Inflammatory macrophage (primary cell): ENCODE measurements around the gene ALDOB.
A peak's percentile ranks its signal among the peaks of the same experiment; 100 is the strongest.

Experiments used
- DNase-seq, 2 donors: peaks; one replicate each; pipeline ENCODE4 v3.0.0-alpha.2; 2020 to 2022

ALDOB gene

DNA sequence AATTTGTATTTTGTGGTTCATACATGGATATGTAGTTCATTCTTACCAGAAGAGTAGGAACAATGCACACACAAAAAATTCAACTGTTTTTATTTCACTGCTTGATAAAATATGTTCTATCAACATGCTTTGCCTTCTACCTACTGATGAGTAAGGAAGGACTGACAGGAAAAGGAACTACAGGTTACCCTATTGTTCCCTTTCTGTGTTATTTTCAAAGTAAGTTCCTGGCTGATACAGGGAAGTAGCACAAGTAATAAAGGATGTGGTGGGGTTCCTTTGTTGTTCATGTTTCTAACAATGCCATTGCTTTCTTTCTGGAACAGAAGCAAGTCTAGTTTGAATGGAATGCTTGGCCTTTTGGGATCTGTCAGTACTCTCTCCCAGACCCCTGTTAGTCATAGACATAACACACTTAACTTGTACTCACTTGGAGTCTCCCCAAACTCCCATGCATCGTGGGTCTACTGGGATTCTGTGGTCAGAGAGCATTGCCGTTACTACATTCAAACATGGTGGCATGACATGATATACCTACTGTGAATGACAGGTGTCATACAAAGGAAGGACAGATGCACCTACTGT, 20.2 kb upstream of the ALDOB start:
- DNase-seq: no peak

DNA sequence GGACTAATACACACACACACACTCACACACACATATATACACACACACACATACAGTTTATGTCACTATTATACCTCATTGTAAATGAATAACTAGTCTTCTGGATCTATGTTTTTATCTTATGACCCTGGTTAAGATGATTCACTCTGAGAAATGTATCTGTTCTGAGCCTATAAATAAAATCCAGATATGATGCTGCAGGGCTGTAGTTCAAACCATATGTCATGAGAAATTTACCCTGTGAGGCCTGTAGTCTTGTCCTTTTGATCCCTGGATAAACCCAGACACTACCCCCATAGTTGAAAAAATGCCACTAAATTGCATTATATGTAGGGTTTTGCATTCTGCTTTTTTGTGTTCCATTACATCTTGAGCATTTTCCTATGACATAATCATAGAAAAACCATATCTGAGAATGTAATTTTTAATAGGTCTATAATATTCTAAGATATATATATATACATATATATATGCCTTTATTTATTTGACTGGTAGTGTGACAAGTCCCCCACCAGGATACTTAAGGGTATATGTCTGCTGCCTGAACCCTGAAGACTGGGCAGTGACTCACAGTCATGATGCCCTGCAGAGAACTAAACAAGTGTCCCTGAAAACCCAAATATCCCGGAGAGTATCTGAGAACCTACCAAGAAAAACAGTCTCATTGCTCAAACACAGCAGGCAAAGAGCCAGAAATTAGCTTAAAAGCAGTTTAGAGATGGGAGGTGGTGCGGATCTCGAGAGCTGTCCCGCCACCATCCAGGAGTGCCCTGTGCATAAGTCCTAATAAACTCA, 18.4 kb upstream of the ALDOB start:
- no peak for DNase-seq

DNA sequence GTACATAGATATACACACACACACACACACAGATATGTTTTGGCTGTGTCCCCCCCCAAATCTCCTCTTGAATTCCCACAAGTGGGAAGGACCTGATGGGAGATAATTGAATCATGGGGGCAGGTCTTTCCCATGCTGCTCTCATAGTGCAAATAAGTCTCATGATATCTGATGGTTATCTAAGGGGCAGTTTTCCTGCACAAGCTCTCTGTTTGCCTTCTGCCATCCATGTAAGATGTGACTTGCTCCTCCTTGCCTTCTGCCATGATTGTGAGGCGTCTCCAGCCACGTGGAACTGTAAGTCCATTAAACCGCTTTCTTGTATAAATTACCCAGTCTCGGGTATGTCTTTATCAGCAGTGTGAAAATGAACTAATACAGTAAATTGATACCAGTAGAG, 15.9 kb upstream of the ALDOB start:
- DNase-seq: no peak

DNA sequence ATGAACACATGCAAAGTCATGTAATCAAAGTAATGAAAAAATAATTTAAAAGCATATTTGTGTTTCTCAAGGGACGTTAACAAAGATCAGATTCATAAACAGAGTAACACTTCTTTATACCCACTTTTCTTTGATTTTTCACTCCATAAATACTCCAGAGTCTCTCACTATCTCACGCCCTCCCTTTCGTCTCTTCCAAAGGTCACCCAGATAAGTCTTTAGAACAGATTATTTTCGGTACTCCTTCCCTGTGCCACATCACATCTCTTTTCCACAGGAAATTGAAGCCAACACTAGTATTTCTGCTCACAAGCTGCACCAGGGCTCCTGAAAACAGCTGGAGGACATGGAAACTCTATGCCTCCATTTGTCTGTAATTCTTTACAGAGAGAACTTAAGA, 15.4 kb upstream of the ALDOB start:
- no peak for DNase-seq

DNA sequence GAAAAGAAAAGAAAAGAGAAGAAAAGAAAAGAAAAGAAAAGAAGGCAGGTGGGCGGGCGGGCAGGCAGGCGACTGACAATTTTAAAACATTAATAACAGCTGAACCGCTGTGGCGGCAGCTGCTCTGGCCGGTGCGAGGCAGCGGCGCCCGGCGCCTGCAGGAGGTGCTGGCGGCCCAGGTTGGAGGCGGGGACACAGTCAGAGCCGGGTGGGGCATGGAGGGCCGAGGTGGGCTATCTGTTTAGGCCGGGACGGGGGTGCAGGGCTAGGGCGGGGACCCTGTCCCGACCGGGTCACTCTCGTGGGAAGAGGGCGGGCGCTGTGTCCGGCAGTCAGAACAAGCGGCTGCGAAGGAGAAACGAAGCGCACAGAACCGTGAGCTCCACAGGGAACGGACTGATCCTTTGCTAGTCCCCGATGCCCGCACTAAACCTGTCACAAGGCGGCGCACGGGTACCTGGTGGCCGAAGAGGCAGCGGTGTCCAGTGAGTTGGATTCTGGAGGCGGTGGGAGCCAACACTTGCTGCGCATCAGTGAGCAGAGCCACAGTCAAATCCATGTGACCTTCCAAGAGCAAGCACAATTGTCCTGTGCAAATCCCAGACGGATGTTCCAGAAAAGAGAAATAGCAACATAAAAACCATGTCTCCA, 13.6 kb upstream of the ALDOB start:
- peak; percentile 16 to 48 for DNase-seq

DNA sequence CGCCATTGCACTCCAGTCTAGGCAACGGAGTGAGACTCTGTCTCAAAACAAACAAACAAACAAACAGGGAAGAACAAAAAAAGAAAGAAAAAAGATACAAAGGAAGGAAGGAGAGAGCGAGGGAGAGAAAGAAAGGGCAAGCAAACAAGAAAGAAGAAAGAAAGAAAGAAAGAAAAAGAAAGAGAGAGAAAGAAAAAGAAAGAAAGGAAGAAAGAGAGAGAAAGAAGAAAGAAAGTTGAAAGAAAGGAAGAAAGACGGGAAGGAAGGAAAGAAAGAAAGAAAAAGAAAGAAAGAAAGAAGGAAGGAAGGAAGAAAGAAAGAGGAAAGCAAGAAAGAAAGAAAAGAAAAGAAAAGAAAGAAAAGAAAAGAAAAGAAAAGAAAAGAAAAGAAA, 13.1 kb upstream of the ALDOB start:
- DNase-seq: no peak

DNA sequence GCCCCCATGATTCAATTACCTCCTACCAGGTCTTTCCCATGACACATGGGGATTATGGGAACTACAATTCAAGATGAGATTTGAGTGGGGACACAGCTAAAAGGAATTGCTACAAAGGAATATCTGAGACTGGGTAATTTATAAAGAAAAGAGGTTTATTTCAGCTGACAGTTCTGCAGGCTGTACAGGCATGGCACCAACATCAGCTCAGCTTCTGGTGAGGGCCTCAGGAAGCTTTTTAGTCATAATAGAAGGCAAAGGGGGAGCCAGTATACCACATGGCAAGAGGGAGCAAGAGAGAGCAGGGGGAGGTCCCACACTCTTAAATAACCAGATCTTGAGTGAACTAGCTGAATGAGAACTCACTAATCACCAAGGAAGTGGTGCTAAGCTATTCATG, 11.2 kb upstream of the ALDOB start:
- no peak for DNase-seq

DNA sequence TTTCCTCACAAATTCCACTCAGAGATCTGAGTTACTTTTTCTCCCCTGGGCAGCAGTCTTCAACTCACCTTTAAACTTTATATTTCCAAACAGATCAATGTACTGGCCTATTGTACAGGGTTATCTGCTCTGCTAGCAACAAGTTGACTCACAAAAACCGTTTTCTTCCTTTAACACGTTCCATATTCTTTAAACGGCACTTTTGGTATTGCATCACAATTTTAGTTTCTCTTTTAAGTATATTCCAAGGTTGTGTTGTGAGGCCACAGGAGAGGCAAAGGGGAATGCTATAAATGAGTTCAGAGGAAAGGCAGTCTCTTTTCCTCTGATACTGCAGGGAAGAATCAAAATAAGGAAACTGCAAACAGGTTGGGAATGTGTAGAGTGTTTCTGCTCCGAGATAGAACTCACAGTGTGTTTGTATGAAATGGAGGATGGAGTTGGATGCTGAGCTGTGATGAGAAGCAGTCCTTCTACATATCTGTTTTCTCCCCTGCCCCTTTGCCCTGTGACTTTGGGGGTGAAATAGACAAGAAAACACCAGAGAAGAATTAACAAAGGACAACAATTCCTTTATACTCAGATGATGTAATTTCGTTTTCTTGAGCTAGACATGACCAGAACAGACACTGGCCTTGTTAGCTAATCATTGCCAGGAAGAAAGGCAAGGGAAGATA, 9.9 kb upstream of the ALDOB start:
- DNase-seq: no peak

DNA sequence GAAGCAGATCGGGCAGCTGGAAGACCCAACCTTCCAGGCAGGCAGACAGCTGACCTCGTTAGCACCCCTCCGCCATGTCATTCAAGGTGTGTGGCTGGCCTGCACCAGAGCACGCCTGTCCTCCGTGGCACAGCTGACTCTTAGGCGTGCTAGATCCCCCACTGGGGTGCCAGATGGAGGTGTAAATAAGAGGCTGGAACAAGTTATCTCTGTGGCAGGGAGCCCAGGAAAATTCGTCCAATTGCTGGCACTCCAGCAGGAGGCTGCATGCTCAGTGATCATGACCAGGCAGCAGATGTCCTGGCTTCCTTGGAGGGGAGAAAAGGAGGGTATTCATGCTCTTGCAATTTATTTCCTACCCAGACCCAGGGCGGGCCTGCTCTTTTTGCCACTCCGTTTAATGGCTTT, 7.8 kb upstream of the ALDOB start:
- no peak for DNase-seq

DNA sequence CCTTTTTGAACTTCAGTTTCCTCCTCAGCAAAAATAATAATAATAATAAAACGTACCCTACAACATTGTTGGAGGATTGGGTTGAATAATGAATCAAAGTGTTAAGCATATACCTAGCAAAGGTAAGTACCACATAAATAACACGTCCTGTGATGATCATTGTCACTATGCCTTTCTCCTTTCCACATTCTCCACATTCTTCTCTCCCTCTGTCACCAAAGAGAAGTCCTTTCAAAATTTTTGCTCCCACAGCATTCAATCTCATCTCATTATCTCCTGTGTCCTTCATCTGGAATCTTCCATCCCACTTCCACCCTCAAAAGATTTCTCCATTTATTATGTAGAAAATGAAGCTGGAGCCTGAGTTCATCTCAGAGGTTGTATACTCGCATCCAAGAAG, 7.2 kb upstream of the ALDOB start:
- no peak for DNase-seq

DNA sequence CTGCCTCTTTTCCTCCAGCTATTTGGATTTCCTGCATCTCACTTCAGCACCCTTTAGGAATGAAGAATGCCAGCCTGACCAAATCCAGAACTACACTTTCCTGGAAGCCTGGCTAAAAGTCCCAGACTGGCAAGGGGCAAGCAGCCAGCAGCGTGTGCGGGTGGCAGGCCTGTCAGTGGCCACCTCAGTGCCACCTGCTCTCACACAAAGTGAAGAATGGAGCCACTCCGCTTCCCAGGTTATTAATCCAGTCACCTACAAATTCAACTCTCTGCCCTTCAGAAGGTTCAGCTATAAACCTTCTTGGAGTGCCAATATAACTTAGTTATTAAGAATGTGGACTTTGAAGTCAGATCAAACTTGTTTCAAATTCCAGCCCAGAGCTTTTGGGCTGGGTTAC, 6.7 kb upstream of the ALDOB start:
- no peak for DNase-seq

DNA sequence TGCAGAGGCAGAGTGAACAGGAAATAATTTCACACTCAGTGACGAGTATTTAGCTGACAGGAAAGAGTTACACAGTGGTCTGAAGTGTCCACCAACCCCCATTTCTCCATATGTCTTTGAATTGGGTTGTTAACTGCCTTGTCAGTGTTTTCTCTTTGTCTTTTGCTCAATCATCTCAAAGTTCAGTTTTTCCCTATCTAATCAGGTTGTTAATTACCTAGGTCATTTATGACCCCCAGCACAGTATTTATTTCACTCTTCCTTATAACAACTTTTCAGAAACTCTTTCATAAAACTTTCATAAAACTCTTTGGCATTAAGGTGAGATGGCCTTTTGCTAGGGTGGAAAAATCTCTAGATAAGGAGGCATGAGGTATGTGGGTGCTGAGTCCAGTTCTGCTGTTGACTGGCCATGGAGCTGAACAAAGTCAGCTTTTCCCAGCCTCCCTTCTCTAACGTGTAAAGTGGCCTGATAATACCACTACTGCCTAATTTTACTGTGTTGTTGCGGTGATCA, 5.2 kb upstream of the ALDOB start:
- no peak for DNase-seq

DNA sequence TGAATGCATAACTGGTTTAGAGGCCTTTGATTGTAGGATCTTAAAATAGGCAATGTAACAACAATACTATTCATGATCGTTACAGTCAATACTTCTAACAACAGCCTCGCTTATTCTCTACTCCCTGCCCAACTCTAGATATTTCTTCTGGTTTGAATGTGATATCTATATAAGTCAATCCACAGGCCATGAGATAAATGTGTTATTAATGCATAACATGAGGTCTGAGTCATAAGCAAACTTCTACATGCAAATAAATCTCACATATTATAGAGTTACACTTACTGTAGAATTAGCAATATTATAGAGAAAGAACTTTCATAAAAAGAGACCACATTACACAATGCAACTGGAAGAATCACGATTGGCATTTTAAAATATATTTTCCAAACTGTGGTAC, 2.9 kb upstream of the ALDOB start:
- no peak for DNase-seq

DNA sequence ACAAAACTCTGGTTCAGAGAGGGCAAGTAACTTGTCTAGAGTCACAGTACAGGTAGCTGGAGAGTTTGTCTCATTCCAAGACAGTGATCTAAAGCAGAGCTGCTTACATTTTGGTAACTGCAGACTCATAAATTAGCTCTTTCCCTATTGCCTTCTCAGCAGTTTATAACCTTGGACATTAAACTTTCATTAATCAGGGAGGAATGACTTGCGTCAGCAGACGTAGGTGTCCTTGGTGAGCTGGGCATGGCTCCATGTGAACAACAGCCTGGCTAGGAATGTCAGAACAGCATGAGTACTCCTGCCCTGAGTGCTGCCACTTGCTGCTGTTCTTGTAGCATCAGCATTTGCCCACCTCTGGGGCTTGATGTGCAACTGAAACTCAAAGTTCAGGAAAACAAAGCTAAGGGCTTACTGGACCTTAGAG, 2.2 kb upstream of the ALDOB start:
- no peak for DNase-seq

DNA sequence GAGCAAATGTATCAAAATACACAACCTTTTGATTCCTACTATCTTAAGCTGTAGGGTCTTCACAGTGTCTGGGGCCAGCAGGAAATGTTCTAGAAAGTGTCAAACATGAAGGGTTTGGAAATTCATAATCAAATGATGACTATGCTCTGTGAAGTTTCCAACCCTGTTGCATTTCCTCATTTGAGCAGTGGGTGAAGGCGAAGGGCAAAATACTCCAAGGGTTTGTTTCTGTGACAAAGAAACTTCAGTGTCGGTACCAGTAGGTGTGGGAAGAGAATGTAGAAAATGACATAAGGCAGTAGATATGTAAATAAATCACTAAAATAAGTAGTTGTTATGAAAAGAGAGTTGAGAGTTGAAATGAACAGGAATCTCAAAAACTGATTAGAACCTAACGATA, 576 bp downstream of the ALDOB start:
- no peak for DNase-seq

DNA sequence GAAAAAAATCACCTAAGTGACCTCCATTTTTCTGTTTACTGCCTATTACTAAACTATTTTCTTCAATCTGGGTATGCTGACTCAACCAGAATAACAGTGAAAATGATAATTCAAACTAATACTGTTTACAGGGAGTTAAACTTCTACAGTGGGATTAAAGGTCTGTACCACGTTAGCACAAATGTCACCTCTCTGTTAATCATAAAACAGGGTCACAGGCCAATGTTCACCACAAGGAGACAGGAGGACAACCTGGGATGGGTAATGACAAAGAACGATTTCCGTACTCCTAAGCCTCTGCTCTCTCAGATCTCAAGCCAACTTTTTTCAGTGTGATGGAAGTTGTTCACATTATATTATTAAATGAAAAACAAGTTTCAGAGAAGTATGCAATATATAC, 2.3 kb downstream of the ALDOB start:
- no peak for DNase-seq

DNA sequence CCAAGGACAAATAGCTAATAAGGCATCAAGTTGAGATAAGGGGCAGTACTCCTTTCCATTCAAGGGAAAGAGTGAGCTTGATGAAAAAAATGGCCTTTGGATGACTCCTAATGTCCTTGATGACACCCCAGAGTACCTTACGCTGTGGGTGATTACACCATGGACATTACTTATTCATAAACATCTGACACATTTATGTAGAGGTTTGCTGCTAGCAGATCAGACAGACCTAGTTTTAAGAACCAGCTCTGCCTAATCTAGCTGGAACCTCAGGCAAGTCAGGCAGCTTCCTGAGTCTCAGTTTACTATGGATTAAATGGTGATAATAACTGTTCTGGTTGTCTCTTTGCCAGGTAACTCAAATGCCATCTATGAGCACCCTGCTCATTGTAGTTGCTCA, 2.8 kb downstream of the ALDOB start:
- no peak for DNase-seq

DNA sequence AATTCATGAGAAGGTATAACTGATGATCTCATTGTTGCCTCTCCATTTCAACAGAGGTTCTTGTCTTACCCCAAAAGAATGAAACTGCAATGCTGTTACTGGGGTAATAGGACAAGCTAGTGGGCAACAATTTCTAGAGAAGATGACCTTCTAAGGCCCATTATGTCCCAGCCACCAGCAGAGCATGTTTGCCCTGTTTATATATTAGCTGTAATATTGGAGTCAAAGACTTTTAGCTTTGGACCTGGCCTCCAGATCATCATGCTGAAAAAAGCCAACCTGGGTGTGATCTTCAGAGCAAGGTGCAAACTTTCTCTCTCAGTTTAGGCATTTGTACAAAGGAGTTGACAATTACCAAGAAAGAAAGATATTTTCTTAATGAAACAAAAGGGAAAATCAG, 3.4 kb downstream of the ALDOB start:
- DNase-seq: no peak

DNA sequence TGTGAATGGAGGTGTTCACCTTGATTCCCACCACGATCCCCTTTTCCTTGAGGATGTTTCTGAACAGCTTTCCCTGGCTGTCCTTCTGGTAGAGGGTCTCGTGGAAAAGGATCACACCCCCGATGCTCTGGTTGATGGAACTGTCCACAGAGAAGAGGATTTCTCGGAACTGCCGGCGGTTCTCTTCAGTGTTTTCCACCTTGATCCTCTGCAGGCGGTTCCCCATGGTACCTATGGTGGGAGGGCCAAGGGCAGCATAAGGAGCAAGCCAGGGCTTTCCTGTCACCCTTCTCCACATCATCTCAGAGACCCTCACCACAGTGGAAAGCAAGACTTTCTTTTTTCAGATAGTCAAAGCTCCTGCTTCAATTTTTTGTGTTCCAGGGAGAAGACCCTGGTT, 5.8 kb downstream of the ALDOB start:
- DNase-seq: no peak

DNA sequence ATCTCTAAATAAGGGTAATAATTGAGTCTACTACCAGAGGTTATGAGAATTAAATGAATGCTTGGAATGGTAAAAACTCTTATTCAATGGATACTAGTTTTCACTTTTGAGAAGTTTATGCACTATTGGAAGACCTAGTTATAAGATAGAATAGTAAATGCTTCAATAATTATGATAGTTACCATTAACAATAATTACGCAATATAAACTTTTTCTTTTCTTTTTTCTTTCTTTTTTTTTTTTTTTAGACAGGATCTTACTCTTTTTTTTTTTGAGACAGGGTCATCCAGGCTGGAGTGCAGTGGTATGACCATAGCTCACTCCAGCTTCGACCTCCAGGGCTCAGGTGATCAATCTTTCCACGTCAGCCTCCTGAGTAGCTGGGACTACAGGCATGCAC, 6.7 kb downstream of the ALDOB start:
- DNase-seq: no peak

DNA sequence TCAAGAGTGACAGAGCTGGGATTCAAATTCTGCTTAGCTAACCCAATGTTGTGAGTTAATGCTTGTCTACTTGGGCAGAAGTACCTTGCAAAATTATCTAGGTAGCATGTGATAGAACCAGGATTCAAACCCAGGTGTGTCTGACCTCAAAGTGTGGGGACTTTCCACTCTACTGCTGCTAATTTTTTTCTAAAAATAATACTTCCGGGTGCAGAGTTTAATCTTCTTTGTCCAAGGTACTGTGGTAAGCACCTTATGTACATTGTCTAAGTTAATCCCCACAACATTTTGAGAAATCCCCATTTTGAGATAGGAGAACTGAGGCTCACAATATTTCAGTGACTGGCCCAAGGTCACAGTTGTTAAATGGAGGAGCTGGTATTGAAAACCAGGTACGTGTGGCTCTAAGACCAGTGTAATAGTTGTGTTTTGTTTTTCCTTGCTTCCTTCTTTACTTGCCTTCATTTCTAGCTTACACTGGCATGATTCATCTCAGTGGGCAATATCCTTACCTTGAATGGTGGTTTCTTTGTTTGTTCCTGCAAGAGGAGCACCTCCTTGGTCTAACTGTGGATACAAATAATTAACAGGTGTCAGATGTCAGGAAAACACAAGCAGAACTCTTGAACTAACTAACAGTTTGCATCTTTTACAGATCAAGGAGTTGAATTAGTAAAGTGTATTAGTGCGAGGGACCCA, 7.5 kb downstream of the ALDOB start:
- no peak for DNase-seq

DNA sequence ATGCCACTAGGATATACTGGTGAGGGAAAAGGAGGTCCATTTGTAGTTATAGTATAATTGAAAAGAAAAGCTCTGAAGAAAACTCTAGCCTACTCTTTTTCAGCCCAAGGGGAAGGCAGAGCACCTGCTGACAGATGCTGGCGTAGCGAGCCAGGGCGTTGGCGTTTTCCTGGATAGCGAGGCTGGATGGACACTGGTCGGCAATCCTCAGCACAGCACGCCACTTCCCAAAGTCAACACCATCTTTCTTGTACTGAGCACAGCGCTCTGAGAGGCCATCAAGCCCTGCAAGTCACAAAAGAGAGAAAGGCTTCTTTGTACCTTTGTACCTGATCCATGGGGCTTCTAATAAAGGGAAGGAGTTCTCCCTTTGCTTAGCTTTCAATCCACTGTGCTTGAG, 8.2 kb downstream of the ALDOB start:
- DNase-seq: no peak

DNA sequence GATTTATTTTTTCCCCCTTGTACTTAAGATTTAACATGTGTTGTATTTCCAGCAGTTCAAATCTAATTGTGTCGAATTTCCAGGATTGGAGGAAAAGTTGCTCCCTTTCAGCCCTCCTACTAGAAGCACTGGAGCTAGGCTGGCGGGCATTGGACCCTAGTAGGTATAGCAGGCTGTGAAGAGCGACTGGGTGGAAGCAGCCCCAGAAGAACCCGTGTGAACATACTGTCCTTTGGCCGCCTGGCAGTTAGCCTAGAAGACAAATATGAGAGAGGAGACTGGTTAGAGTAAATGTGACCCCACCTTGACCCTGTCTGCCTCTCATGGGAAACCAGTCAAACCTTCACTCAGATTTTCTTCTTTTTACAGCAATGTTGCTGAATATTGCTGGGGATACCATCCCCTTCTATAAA, 13.9 kb downstream of the ALDOB start:
- no peak for DNase-seq
